ENCODE measurements around the gene DDX41.

GRCh38 chr5:177475563-177476427 is 41.0 kb downstream of the DDX41 start:
- no peak for TF ChIP-seq CTCF (IDR thresholded peaks at IDR 0.05)
- TF ChIP-seq EP300 (IDR thresholded peaks at IDR 0.05): no peak
- TF ChIP-seq POLR2AphosphoS5 (IDR thresholded peaks at IDR 0.05): no peak
- TF ChIP-seq POLR2A (IDR thresholded peaks at IDR 0.05): no peak

Data from gastroesophageal sphincter (tissue), 3 donors.